ENCODE measurements around the gene CCDC33. TPM values are rescaled to one million over a fixed set of nuclear protein-coding genes. Genes with fewer than 3 reads are reported as not detected.
A peak's percentile ranks its signal among the peaks of the same experiment; 100 is the strongest.

Gene CCDC33
- total RNA-seq: not detected in 2 replicates

DNA sequence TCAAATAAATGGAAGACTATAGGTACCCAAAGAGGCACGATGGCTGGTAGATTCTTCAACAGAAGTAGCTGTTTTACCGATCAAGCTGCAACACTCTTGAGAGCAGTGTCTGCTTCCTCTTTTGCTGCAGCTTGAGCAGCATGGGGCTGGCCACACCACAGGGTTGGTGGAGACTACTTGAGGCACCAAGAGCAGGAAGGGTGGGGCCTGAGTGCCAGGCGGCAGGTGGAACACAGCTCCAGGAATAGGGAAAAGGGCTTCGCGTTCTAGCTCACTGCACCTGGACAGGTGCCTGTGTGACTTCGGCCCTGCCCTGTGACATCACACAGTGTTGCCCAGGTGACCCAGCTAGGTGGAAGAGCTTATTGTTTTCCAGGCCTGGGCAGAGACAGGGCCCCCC is at the start of gene CCDC33:
Gene CCDC33 (plus strand): TSS at position 365 of the 400 bp plus-strand sequence. CDS start 394 bp downstream, outside the sequence.
- DNase-seq (ENCODE audit: low read depth in 2 of 2): no peak

DNA sequence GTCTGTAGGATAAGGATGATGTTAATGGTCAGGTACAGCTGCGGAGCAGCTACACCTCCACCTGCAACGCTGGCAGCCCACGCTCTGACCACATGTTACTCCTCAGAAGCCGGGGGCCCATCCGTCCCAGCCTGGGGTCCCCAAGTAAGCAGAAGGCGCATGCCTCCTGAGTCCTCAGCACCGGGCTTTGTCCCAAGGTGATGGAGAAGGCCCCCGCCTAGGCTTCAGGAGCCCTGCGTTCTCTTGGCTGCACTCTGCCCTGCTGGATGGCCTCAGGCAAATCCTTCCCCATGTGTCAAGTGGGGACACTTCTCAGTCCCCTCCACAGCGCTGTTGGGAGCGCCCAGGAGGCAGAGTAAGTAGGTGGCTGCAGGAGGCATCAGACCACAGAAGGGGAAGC is 47.9 kb upstream of the CCDC33 start:
- no peak for DNase-seq (ENCODE audit: low read depth in 2 of 2)

DNA sequence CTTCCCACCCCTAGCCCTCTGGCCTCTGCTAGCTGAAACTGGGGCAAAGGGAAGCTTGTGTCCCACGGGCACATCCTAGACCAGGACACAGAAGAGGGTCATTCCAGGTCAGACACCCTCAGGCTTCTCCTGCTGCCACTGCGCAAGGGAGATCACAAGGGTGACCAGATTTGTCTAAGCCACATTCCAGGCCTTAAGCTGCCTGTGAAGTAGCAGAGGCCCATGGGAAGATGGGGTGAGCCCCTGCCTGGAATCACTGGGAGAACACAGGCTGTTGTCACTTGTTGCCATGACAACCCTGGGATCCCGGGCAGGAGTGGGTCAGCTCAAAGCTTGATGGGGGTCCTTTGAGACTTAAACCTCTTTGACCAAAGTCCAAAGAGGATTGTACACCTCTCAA is 44.3 kb upstream of the CCDC33 start:
- no peak for DNase-seq (ENCODE audit: low read depth in 2 of 2)

DNA sequence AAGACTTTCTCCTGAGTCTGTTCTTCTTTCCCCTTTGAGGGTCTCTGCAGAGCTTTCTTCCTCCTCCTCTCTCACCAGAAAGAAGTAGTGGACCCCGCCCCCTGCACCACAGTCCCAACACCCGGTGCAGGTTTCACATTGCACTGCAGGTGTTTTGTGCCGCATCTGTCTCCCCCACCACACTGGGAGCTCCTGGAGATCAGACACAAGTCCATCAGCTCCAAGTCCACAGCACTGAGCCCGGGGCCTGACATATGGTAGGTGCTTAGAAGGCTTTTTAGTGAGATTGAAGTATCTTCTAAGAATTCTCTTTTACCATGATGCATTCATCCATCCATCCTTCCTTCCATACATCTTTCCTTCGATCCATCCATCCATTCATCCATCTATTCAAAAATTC is 43.4 kb upstream of the CCDC33 start:
- DNase-seq (ENCODE audit: low read depth in 2 of 2): no peak

DNA sequence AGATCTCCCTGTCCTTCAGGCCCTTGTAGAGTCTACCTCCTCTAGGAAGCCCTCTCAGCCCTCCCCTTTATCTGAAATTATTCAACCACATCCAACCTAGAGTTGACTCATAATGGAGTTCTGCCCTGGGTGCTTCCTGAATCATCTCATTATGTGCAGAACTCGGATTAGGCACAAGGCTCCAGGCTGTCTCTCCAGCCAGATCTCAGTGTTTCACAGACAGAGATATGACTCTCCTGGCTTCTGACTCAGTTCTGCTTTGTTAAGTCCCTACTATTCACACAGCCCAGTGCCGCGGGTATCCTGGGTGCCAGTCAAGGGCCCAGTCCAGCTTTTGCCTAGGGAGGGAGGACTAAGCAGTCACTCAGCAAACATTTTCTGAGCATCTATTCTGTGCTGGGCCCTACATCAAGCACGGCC is 42.8 kb upstream of the CCDC33 start:
- DNase-seq (ENCODE audit: low read depth in 2 of 2): peak in 1 of 2 donors; percentile 40

DNA sequence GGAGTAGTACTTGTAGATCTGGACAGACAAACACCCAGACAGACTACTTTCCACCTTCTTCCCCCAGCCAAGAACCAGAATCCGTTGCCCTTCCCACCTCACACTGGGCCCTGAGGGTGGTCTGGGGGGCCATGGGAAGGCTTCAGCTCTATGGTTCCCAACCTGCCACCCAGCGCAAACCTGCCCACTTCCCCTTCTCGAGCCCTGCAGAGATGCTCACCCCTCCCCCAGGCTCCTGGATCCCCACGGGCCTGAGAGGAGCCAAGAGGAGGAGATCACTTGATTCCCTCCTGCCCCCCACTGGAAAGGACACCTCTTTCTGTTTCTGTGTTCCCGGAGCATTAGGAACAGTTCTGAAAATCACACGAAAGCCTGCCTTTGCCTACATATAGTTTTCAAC is 42.2 kb upstream of the CCDC33 start:
- DNase-seq (ENCODE audit: low read depth in 2 of 2): no peak

DNA sequence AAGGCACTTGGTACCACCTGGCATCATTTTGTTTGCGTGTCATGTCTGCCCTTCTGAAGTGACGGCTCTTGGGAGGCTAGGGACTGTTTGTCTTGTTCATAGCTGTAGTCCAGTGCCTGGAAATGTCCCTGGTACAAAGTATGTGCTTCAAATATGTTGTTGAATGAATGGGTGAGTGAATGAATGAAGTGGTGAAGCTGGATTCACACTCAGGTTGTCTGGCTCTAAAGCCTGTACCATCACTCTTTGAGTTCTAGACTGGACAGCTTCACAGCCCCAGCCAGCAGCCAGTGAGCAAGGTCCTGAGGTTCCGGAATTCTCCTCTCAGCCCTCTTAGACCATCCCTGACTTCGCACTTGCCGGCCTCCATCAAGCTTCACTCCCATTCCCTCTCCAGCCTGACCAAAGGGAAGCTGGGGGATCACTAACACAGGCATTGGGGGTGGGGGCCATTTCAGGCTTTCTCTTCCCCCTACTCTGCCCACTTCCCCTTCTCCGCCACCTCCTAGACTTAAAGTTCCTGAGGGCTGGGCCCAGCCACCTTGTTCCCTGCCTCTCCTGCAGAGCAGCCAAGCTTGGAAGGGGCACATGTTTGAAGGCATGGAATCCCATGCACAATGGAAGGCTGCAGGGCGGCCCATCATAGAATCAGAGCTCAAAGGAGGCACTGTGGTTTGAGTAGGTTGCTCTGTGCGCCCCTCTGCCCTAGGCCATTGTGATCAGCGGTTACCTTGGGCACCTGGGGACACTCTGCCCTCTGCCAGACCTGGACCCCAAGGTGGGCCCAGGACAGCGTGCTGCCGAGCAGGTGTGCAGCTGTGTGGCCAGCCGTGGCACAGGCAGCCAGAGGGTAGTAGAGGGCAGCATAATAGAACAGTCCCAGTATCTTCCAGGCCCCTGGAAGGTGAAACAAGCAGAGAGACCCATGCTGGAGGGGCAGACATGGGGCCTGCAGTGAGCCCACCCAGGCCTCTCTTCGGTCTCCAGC is 41.3 kb upstream of the CCDC33 start:
- DNase-seq (ENCODE audit: low read depth in 2 of 2): no peak

DNA sequence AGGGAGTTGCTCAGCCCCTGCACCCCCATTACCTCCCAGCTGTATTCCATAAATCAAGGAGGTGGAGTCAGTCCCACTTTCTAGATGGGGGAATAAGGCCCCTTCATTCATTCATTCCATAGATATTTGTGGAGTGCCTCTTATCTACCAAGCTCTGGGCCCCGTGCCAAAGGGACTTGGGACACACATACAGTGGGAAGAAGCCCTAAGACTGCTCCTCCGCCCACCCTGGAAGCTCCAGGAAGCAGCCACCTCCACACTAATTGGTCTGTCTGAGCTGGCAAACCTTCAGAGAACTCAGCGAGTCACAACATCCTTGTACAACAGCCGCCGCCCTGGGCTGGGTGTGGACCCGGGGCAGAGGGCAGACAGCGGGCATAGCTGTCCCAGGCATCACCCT is 40.0 kb upstream of the CCDC33 start:
- DNase-seq (ENCODE audit: low read depth in 2 of 2): peak in 1 of 2 donors; percentile 60

DNA sequence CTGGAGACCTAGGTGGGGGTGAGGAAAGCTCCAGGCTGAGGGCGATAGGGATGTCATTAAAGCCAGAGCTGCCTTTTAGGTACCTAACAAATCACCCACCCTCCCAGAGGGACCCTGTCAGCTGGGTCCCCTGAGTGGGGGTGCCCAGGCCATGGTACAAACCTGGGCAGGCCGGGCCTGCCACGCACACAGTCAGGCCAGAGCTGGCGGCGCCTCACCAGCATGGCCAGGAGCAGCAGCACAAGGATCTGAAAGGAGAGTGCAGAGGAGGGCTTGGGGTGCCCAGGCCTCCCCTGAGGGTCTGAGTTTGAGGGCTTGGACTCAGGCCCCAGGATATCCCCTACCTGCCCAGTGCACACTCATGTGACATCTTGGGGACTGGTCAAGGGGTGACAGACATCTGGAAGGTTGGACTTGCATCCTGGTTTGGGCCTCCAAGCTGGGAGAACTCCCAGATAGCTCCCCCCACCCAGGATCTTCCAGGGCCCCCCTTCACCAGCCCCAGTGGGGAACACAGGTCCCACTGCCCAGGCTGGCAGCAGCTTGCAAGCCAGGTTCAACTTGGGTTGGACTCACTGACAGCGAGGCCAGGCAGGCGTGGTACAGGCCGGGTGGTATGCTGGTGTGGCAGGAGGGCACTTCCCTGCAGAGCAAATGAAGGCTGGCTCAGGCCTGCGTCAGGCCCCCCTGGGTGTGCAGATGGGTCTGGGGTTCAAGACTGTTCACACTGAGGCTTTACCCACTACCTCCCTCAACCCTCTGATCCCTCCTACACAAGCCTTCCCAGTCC is 38.8 kb upstream of the CCDC33 start:
- DNase-seq (ENCODE audit: low read depth in 2 of 2): no peak

DNA sequence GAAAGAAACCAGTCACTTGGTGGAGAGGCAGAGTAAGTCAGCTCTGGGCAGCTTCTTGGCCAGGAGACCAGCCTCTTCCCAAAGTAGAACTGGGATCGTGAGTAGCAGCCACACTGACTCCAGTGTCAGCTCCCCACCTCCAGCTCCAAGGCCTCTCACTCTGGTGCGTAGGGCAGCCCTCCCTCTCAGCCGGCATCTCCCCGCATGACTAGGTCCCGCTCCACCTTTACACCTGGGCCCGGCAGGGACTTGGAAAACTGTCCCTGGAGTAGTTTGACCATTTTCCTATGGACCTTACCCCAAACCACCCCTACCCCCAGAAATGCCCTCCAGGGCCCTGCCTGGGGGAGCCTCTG is 36.9 kb upstream of the CCDC33 start:
- no peak for DNase-seq (ENCODE audit: low read depth in 2 of 2)

DNA sequence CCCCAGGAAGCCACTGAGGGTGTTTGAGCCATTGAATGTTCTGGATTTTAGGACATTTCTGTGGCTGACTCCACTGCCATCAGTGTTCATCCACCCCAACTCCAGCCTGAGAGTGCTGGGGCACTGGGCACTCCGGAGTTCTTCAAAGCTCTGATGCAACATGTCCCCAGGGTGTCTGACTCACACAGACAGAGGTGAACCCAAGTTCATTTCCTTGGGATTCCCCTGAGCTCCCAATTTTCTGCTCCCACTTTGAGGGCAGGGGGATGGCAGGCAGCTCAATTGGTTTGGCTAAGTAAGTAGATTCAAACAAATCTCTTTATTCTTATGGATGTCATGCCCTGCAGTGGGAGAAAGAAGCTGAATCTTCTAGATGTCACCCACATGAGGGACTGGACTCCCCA is 35.7 kb upstream of the CCDC33 start:
- DNase-seq (ENCODE audit: low read depth in 2 of 2): peak; percentile 24 to 42

DNA sequence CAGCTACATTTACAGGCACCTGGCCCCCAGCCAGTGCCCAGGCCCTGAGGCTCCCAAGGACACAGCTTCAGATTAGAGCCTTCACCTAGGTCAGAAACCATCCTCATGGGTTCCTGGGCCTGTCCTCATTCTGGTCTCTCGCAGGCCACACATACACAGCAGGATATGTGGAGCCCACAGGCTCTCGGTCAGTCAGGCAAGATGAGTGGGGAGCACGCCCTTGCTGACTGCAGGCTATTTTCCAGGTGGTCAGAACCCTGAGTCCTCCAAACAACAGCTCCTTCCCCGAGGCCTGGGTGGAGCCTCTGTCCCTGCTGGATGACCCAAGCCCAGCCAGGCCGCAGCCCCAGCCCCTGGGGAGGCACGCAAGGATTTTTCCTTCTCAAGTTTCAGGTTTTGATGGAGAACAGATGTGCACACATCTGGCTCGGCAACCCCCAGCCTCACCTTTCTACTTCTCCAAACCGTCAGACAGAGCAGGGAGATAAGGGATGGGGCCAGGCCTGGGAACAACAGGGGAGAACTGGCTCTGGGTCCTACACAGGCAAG is 35.2 kb upstream of the CCDC33 start:
- DNase-seq (ENCODE audit: low read depth in 2 of 2): no peak

DNA sequence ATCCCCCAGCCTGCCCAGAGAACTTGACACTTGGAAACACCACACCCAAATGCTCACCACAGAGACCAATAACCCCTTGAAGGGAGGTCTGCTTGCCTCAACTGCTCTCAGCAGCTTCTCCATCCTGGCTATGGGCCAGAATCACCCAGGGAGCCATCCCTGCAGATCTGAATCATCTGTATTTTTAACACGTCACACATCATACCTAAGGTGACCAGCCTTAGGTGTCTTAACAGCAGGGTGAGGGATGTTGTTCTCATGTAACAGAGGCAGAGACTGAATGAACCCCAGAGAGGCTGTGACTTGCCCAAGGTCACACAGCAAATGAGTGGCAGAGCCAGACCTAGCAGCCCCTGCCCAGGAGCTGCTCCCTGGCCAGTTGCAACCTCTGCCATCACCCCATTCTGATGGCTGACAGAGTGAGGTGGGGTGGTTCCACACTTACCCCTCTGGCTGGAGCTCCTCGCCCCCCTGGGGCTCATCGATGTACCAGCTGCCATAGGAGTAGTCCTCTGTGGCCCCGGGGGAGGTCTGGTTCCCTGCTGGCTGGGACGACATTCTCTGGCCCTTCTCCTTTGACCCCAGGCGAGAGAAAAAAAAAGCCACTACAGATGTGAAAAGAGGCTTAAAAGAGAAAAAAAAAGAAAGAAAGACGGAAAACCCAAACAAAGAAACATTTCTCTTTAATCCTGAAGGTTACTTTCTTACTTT is 34.3 kb upstream of the CCDC33 start:
- no peak for DNase-seq (ENCODE audit: low read depth in 2 of 2)

DNA sequence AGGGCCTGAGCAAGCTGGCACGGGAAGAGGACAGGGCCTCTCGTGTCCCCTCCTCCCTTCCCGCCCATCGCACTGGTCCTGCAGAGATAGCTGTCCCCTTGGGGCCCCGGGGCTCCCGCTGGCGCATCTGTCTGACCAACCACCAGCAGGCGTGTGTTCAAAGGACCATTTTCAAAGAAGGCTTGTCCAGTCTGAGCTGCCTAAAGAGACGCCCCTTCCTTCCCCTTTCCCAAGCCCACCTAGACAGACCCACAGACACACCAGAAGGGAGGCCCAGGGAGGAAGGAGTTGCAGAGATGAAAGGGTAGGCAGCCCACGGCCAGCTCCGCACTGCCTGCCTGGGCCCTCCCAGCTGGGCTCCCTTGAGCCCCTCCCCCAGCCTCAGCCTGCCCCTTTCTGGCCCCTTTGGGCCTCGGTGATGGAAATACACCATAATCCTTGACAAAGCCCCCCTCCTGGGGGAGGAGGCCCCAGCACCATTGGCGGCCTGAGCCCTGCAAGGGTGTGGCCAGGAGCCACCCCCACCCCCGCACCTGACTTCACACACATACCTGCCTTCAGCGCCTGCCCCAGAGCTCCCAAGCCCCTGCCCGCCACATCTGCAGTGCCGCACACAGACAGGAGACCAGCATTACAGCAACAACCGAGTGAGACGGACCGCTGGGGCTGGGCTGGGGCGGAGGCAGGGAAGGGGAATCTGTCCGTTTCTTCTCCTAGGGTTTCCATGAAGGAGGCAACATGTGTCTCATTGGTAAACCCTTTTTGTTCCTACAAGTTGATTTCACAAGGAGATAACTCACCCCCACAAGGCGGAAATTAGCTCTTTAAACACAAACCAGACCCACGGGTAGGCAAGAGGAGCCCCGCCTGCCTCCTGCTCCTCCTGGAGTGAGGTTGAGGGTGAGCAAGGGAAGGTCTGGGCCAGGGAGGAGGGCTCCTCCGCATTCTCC is 33.4 kb upstream of the CCDC33 start, which contains the start of gene STRA6:
Gene STRA6 (minus strand): TSS at position 336 of the 950 bp plus-strand sequence. CDS start 520 bp downstream, outside the sequence.
- DNase-seq (ENCODE audit: low read depth in 2 of 2): no peak

DNA sequence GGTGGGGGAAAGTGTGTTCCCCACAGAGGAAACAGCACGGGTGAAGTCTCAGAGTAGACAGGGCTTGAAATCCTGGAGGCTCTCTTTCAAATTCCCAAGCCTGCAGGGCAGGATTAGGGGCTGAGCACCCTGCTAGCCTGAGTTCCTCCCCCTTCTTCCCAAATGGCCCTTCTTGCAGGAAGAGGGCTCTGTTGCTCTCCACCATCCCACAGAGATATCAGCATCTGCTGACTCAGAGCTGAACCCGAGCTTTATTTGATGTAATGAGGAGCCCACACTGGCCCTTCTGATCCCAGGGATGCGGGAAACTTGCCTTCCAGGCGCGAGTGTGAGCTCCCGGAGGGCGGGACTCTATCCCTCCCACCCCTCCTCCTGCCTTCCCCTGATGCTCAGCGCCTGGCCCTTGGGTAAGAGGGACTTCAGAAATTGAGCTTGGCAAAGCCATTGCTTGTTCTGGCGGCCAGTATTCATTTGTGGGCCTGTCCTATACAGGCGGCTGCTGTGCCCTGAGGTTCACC is 32.2 kb upstream of the CCDC33 start:
- no peak for DNase-seq (ENCODE audit: low read depth in 2 of 2)

DNA sequence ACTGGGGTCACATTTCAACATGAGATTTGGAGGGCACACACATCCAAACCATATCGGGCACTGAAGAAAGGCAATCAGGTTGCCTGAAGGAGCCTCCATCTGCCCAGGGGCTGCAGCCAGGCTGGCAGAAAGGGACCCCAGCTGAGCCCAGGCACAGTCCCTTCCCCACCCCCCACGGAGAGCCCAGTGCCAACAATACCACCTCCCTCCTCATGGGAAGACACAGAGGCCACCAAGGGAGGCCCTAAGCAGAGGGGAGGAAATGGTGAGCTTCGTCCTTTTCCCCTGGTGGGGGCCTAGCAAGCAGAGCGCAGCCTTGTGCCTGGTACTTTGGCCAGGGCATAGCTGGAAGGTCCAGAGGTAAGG is 30.6 kb upstream of the CCDC33 start:
- DNase-seq (ENCODE audit: low read depth in 2 of 2): no peak

DNA sequence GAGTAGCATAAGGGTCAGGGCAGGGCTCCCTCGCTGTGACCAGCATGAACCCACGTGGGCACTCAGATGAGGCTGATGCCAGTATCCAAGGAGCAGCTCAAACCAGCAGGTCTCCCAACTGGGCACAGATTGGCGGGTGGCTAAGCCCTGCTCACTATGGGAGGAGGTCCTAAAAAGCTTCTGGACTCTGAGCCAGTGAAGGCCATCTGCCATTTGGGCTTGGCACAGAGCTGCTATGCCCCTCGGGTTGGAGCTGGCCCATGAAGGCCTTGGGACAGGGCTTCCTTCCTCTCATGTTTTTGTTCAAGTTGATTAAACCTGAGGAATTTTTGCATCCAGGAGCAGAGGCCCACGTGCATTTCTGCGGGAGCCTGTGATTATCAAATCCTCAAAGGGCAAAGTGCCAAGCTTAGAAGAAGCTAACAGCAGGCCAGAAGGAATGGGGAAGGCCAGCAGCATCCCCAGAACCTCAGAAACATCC is 29.3 kb upstream of the CCDC33 start:
- DNase-seq (ENCODE audit: low read depth in 2 of 2): no peak

DNA sequence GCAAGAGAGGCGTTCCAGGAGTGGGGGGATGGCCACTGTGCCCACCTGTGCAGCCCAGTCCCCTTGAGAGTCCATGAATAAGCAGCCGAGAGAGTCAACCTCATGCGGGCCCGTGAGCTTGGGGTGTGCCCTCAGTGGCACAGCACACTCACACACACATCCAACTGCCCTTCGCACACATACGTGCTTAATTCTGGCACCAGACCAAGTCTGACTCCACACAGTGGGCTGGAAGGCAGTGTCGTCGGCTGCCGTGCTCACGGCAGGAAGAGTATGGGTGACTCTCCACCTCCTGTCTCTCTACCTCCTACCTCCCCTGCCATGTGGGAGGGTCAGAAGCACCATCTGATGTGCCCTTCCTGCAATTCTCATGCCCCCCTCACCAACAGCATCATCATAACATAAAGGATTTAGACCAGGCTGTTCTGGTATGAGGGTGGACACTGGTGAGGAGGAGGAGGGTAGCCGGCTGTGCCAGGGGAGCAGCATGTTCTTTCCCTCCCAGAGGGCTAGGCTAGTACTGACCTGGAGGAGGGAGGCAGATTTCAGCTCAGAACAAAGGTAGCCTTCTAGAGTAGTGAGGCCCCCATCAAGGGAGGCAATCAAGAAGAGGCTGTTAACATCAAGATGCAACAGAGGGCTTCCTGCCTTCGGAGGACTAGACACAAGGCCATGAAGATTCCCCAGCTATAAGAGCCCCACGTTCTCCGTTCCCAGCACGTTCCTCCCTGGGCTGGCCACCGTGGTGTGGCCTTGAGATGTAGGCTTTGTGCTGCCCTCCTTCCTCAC is 28.3 kb upstream of the CCDC33 start:
- peak; percentile 24 to 30 for DNase-seq (ENCODE audit: low read depth in 2 of 2)

DNA sequence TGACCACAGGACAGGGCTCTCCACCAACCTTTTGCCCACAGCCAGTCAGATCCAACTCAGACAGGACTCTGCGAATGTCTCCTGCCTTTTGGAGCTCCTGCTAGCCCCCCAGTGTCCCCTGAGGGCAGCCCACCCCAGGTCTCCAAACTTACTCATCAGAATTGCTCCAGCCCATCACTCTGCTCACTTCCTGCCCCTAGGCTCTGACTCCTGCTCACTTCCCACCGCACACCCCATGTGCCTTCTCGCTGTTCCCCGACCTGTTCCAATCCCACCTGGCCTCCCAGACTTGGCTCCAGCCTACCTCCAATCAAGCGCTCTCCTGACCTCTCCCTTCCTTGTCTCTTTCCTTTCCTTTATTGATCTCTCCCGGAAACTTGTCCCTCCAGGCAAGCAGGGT is 27.6 kb upstream of the CCDC33 start:
- no peak for DNase-seq (ENCODE audit: low read depth in 2 of 2)
